ENCODE measurements around the gene GAD1. TPM values are rescaled to one million over a fixed set of nuclear protein-coding genes. Genes with fewer than 3 reads are reported as not detected.

GAD1 gene
- total and polyA plus RNA-seq, 2 of the 8 experiments (the other 6 are each of a cell fraction or from before 2014, with no cell fraction given) = 0.65 to 1.0 TPM

DNA sequence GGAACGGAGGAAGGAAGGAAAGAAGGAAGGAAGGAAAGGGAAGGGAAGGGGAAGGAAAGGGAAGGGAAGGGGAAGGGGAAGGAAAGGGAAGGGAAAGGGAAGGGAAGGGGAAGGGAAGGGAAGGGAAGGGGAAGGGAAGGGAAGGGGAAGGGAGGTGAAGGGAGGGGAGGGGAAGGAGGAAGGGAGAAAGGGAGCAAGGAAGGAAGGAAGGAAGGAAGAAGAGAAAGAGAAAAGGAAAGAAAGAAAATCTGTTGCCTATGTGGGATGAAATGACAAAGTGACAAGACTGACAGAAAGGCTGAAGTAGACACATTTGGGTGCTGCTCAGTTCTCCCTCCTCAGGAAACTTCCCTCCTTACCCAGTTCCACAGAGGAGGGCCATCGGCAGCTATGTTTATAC is 66.1 kb downstream of the GAD1 start:
- Histone ChIP-seq H2BK20ac (ENCODE audit: low read length) (no peak overlapping the region), H3K4me1 (replicated peaks in 1 of 4; ENCODE audit: control insufficient read depth in 3 of 4, insufficient read depth in 4 of 4, low read length in 3 of 4) (no peaks in the 10 kb centered on the region), H2BK5ac (ENCODE audit: low read depth, low read length) (no peak overlapping the region), H3K14ac (ENCODE audit: insufficient read length) (no peak overlapping the region), H2BK15ac (ENCODE audit: low read length) (no peak overlapping the region), H3K23ac (ENCODE audit: insufficient read length) (no peak overlapping the region), H3K27me3 (replicated peaks in 1 of 4; ENCODE audit: control insufficient read depth in 3 of 4, extremely low read depth in 1 of 4, insufficient read depth in 3 of 4, low read length in 3 of 4) (no peaks in the 10 kb centered on the region), H3K36me3 (ENCODE audit: control insufficient read depth in 2 of 4, insufficient read depth in 4 of 4, low read length in 3 of 4) (no peaks in the 10 kb centered on the region), H3K18ac (ENCODE audit: extremely low read depth, low read length) (no peak overlapping the region), H3K4ac (replicated peaks; ENCODE audit: insufficient read length, low read depth, low read length) (no peak overlapping the region), H2AK5ac (ENCODE audit: low read depth, low read length) (no peak overlapping the region), H4K8ac (ENCODE audit: extremely low read depth, insufficient read depth, low read length) (no peak overlapping the region), H2BK12ac (ENCODE audit: low read depth, low read length) (no peak overlapping the region), H4K5ac (ENCODE audit: insufficient read length, low read depth, low read length) (no peak overlapping the region), H3K9me3 (ENCODE audit: insufficient read depth in 2 of 2, low read depth in 1 of 2, low read length in 1 of 2) (no peaks in the 10 kb centered on the region), H3K79me1 (ENCODE audit: low read depth, low read length) (no peaks in the 10 kb centered on the region), H3K79me2 (ENCODE audit: control insufficient read depth in 1 of 2, insufficient read depth in 2 of 2, low read length in 2 of 2) (no peaks in the 10 kb centered on the region), H4K91ac (replicated peaks; ENCODE audit: insufficient read length, low read length) (no peak overlapping the region), H4K20me1 (replicated peaks in 1 of 2; ENCODE audit: control insufficient read depth in 1 of 2, insufficient read depth in 2 of 2, low read length in 2 of 2) (no peaks in the 10 kb centered on the region), H3K9ac (replicated peaks in 1 of 4; ENCODE audit: extremely low read depth in 1 of 4, low read depth in 3 of 4, low read length in 3 of 4) (no peak overlapping the region), H3K23me2 (ENCODE audit: low read depth, low read length) (no peaks in the 10 kb centered on the region; the same call in 1 of the 2 replicates), H3K56ac (replicated peaks; ENCODE audit: insufficient read length, low read depth, low read length) (no peak overlapping the region), H3K4me3 (ENCODE audit: extremely low read depth in 1 of 4, insufficient read depth in 2 of 4, low read depth in 3 of 4, low read length in 4 of 4) (no peak overlapping the region), H2AFZ (ENCODE audit: low read length) (no peak overlapping the region), H3K27ac (ENCODE audit: low read depth, low read length) (no peak overlapping the region), H3K4me2 (ENCODE audit: insufficient read depth in 1 of 2, low read depth in 2 of 2, low read length in 2 of 2) (no peak overlapping the region), H2BK120ac (replicated peaks; ENCODE audit: low read depth, low read length) (no peak overlapping the region)
- TF ChIP-seq, protein P1, sequence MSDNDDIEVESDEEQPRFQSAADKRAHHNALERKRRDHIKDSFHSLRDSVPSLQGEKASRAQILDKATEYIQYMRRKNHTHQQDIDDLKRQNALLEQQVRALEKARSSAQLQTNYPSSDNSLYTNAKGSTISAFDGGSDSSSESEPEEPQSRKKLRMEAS (IDR thresholded peaks at IDR 0.05) = no peak
- no peak for TF ChIP-seq RFX5 (IDR thresholded peaks at IDR 0.05; ENCODE audit: borderline replicate concordance, low read depth, low read length)
- no peak for TF ChIP-seq TAF1 (IDR thresholded peaks at IDR 0.05; ENCODE audit: low read depth, low read length)
- no peak for TF ChIP-seq GABPA (IDR thresholded peaks at IDR 0.05; ENCODE audit: borderline replicate concordance, insufficient read depth, low read length)
- no peak for TF ChIP-seq KDM1A (IDR thresholded peaks at IDR 0.05; ENCODE audit: borderline replicate concordance, low read length)
- no peak for TF ChIP-seq YY1 (IDR thresholded peaks at IDR 0.05; ENCODE audit: low read depth, low read length)
- TF ChIP-seq SP2 (IDR thresholded peaks at IDR 0.05; ENCODE audit: low read length) = no peak
- no peak for FAIRE-seq
- no peak for DNase-seq (ENCODE audit: low read depth in 1 of 2, low spot score in 2 of 2)
- CTCF ChIA-PET (ENCODE audit: partially characterized antibody) = interaction anchor here (0.9 to 5.8 kb wide), 4 partner anchors 9 to 37 kb away, joined by 5 to 54 read pairs (median 12); no protein-coding TSS in a partner anchor
- WGBS, 2 experiments (ENCODE audit: extremely low coverage in 1 of 2, insufficient coverage in 1 of 2, insufficient read length in 1 of 2, insufficient replicate concordance in 2 of 2, low coverage in 1 of 2, low lambda C conversion rate in 2 of 2, missing lambda C conversion rate in 1 of 2) = 67% methylated on average over 2 of the region's 2 CpGs; no CpG with 5 or more reads in 1 of the 2 experiments
- POLR2A ChIA-PET (ENCODE audit: partially characterized antibody) = interaction anchor here (0.6 kb wide), 1 partner anchor 305 kb away, joined by 3 read pairs; no protein-coding TSS in a partner anchor
